HepG2 (cell line): ENCODE measurements around the gene DTWD2. TPM values are rescaled to one million over a fixed set of nuclear protein-coding genes. Genes with fewer than 3 reads are reported as not detected.
A peak's percentile ranks its signal among the peaks of the same experiment; 100 is the strongest.

Experiments
- ATAC-seq: fragments of 200-7000 bp; cut with Tn5 transposase; 3 replicates; pipeline ENCODE4 v1.9.1; 2020; ENCODE audit warnings: mild to moderate bottlenecking, moderate library complexity
- BruUV-seq: library from RNA; stranded (reverse); fragments of 400-500 nt; replicated peaks from 2 replicates; lab custom pipeline; 2021; lab: Mats Ljungman, UMichigan
- CTCF ChIA-PET: fragments of 300-600 bp; formaldehyde crosslinking; extraction: SDS; loops from one replicate; lab custom pipeline; 2021; ENCODE audit warnings: low total read pairs, inconsistent platforms, low intra/inter-chr PET ratio; lab: Yijun Ruan, JAX
- POLR2A ChIA-PET: fragments of 350-600 bp; sonication (Branson Sonifier 250); formaldehyde crosslinking; loops from one replicate; lab custom pipeline; 2020; ENCODE audit warnings: antibody characterized with exemption, inconsistent platforms; lab: Yijun Ruan, JAX
- DNase-seq: peaks from one replicate; pipeline ENCODE4 v3.0.0-alpha.2; 2015; ENCODE audit warnings: low spot score
- FAIRE-seq: peaks from 3 replicates; lab custom pipeline; 2011; peaks lifted over from hg19 to GRCh38; lab: Jason Lieb, UNC
- H2AFZ ChIP-seq: one replicate; pipeline ENCODE4 v1.6.1; 2011; ENCODE audit warnings: low read length, inconsistent platforms
- H3K27ac ChIP-seq: fragments of 300-600 bp; 3 replicates; pipeline ENCODE4 v1.8.0; 2011; ENCODE audit warnings: mixed run types, mild to moderate bottlenecking, mixed read lengths, low read length, inconsistent platforms; ENCODE audit not compliant: insufficient read depth; ENCODE audit errors: extremely low read length
- H3K27me3 ChIP-seq, 2 experiments: fragments of 200-600 bp in 1 of 2; 2 replicates in 1 of 2; 3 replicates in 1 of 2; pipeline versions ENCODE4 v1.6.0 to v1.8.0; 2011; ENCODE audit warnings: low read length in 2 of 2, mild to moderate bottlenecking in 2 of 2, moderate library complexity in 2 of 2, inconsistent platforms in 1 of 2; ENCODE audit not compliant: insufficient read depth in 2 of 2, control insufficient read depth in 1 of 2
- H3K36me3 ChIP-seq, 2 experiments: fragments of 200-600 bp in 1 of 2; replicated peaks in 1 of 2; 2 replicates in 1 of 2; 3 replicates in 1 of 2; pipeline versions ENCODE4 v1.5.1 to v1.8.0; 2011; ENCODE audit warnings: low read length in 2 of 2, inconsistent platforms in 1 of 2; ENCODE audit not compliant: insufficient read depth in 2 of 2, control insufficient read depth in 1 of 2
- H3K4me1 ChIP-seq: 2 replicates; pipeline ENCODE4 v1.5.1; 2012; ENCODE audit warnings: low read length, inconsistent platforms; ENCODE audit not compliant: insufficient read depth
- H3K4me2 ChIP-seq: 2 replicates; pipeline ENCODE4 v1.6.0; 2011; ENCODE audit warnings: low read depth, low read length, inconsistent platforms
- H3K4me3 ChIP-seq, 3 experiments: fragments of 200-600 bp in 1 of 3; sonication (generic), shearing (Covaris generic) in 1 of 3; replicated peaks in 1 of 3; 2 replicates each; pipeline ENCODE4 v1.5.1; 2011 to 2016; ENCODE audit warnings: low read length in 3 of 3, inconsistent platforms in 2 of 3, low read depth in 2 of 3, mild to moderate bottlenecking in 2 of 3, control low read depth in 1 of 3, mixed read lengths in 1 of 3; ENCODE audit not compliant: insufficient read depth in 1 of 3
- H3K79me2 ChIP-seq: one replicate; pipeline ENCODE4 v1.6.1; 2011; ENCODE audit warnings: low read length, inconsistent platforms; ENCODE audit not compliant: insufficient read depth
- H3K9ac ChIP-seq: 2 replicates; pipeline ENCODE4 v1.6.0; 2011; ENCODE audit warnings: mild to moderate bottlenecking, low read depth, low read length, inconsistent platforms; ENCODE audit not compliant: insufficient read depth
- H3K9me3 ChIP-seq: 2 replicates; pipeline ENCODE4 v1.5.1; 2012; ENCODE audit warnings: mild to moderate bottlenecking, low read length
- H4K20me1 ChIP-seq: 2 replicates; pipeline ENCODE4 v1.6.0; 2011; ENCODE audit warnings: inconsistent platforms, mild to moderate bottlenecking, low read length, moderate library complexity; ENCODE audit not compliant: insufficient read depth
- ESRRA ChIP-seq: sonication (generic); formaldehyde crosslinking; IDR thresholded peaks from 2 replicates; pipeline ENCODE4 v1.5.1; 2020; ENCODE audit warnings: mild to moderate bottlenecking, low read depth, missing genetic modification reagents
- FOXP4 ChIP-seq: sonication (generic); formaldehyde crosslinking; IDR thresholded peaks from 2 replicates; pipeline ENCODE4 v1.4.0; 2020; ENCODE audit warnings: missing genetic modification reagents
- GZF1 ChIP-seq: sonication (generic); formaldehyde crosslinking; IDR thresholded peaks from 2 replicates; pipeline ENCODE4 v1.5.1; 2020; ENCODE audit warnings: mild to moderate bottlenecking, missing genetic modification reagents
- HNRNPUL1 ChIP-seq: fragments of 200-400 bp; formaldehyde crosslinking; IDR thresholded peaks from 2 replicates; pipeline ENCODE4 v1.6.1; 2017; ENCODE audit warnings: low read depth, mild to moderate bottlenecking, low read length, moderate library complexity
- KMT2A ChIP-seq: sonication (generic); formaldehyde crosslinking; IDR thresholded peaks from 2 replicates; pipeline ENCODE4 v1.4.0; 2020; ENCODE audit warnings: missing genetic modification reagents
- MAFF ChIP-seq: IDR thresholded peaks from 2 replicates; pipeline ENCODE4 v1.6.1; 2011; ENCODE audit warnings: low read depth, low read length, improper control_type of control experiment
- PAF1 ChIP-seq: IDR thresholded peaks from 2 replicates; pipeline ENCODE4 v1.6.1; 2016; ENCODE audit warnings: missing genetic modification reagents, missing compliant biosample characterization
- PPARG ChIP-seq: conservative IDR thresholded peaks from 2 replicates; pipeline ENCODE4 v1.6.1; 2016; ENCODE audit warnings: missing biosample characterization, missing genetic modification reagents
- SAFB2 ChIP-seq: sonication (generic); formaldehyde crosslinking; IDR thresholded peaks from 2 replicates; pipeline ENCODE4 v1.5.1; 2020; ENCODE audit warnings: missing genetic modification reagents, low read depth, mild to moderate bottlenecking, borderline replicate concordance
- SNAPC5 ChIP-seq: sonication (generic); formaldehyde crosslinking; IDR thresholded peaks from 2 replicates; pipeline ENCODE4 v1.8.1; 2023; ENCODE audit warnings: mild to moderate bottlenecking, missing genetic modification reagents, borderline replicate concordance
- SOX13 ChIP-seq, 3 experiments: fragments of 450-650 bp in 1 of 3; sonication (generic) in 1 of 3; formaldehyde crosslinking in 1 of 3; IDR thresholded peaks in 2 of 3; conservative IDR thresholded peaks in 1 of 3; 2 replicates each; pipeline versions ENCODE4 v1.5.0 to v1.6.1; 2016 to 2020; ENCODE audit warnings: antibody characterized with exemption in 1 of 3, mild to moderate bottlenecking in 1 of 3, missing compliant biosample characterization in 1 of 3, missing genetic modification reagents in 1 of 3, moderate library complexity in 1 of 3
- SOX6 ChIP-seq, 2 experiments: fragments of 450-650 bp in 1 of 2; sonication (generic) in 1 of 2; formaldehyde crosslinking in 1 of 2; IDR thresholded peaks; 2 replicates each; pipeline versions ENCODE4 v1.4.0 to v1.6.1; 2017 to 2020; ENCODE audit warnings: antibody characterized with exemption in 1 of 2, mild to moderate bottlenecking in 1 of 2, missing genetic modification reagents in 1 of 2
- ZKSCAN1 ChIP-seq: fragments of 150-350 bp; IDR thresholded peaks from 2 replicates; pipeline ENCODE4 v1.6.1; 2014; ENCODE audit warnings: low read length
- ZKSCAN8 ChIP-seq: IDR thresholded peaks from 2 replicates; pipeline ENCODE4 v1.6.1; 2016; ENCODE audit warnings: borderline replicate concordance, missing genetic modification reagents, missing compliant biosample characterization
- ZNF24 ChIP-seq: fragments of 450-650 bp; IDR thresholded peaks from 2 replicates; pipeline ENCODE4 v1.6.1; 2017; ENCODE audit warnings: antibody characterized with exemption, mild to moderate bottlenecking
- ZNF282 ChIP-seq: fragments of 450-650 bp; IDR thresholded peaks from 2 replicates; pipeline ENCODE4 v1.6.1; 2018; ENCODE audit not compliant: partially characterized antibody
- ZNF329 ChIP-seq: sonication (generic); formaldehyde crosslinking; IDR thresholded peaks from 2 replicates; pipeline ENCODE4 v1.9.0; 2021; ENCODE audit warnings: low read depth, mild to moderate bottlenecking, missing genetic modification reagents
- ZNF503 ChIP-seq: sonication (generic); formaldehyde crosslinking; IDR thresholded peaks from 2 replicates; pipeline ENCODE4 v1.4.0; 2020; ENCODE audit warnings: missing genetic modification reagents
- WGBS: methylation state at CpG from one replicate; pipeline ENCODE4 v1.1.6; 2017; ENCODE audit warnings: low lambda C conversion rate; 5-methylcytosine and 5-hydroxymethylcytosine counted together
- in situ Hi-C: cut with HindIII; loops from 2 replicates; pipeline ENCODE4 v1.10.0; 2017; ENCODE audit warnings: low pct_unique_long_range_greater_than_20kb; ENCODE audit not compliant: extremely low pct_ligation_motif_present
- intact Hi-C: fragments of 100-400 bp; cut with micrococcal nuclease; formaldehyde crosslinking; loops from one replicate; pipeline ENCODE4 v1.10.0; 2022; ENCODE audit not compliant: unreplicated experiment
- polyA plus RNA-seq, 8 experiments: library from polyadenylated mRNA; depleted of rRNA in 3 of 8; stranded (reverse) in 7 of 8; unstranded in 1 of 8; fragments of >200 nt; fragmentation: Illumina TruSeq in 4 of 8; extraction: Trizol in 4 of 8; gene quantifications; 2 replicates each; pipeline versions ENCODE4 v1.2.1 to v1.2.3, GENCODE V29; 2011 to 2016; ENCODE audit warnings: low read depth in 4 of 8, missing spikeins in 1 of 8, mixed read lengths in 1 of 8; ENCODE audit not compliant: insufficient read depth in 1 of 8
- total RNA-seq, 5 experiments: library from RNA; depleted of rRNA; stranded (reverse); fragments of >200 nt; fragmentation: Illumina TruSeq; extraction: Trizol; gene quantifications; 2 replicates each; pipeline ENCODE4 v1.2.3, GENCODE V29; 2016; ENCODE audit warnings: low read depth in 1 of 5
- TF ChIP-seq, protein P1 (sequence below): sonication (generic); formaldehyde crosslinking; IDR thresholded peaks from 2 replicates; pipeline ENCODE4 v1.4.0; 2020; ENCODE audit warnings: missing genetic modification reagents

The DTWD2 gene
- total and polyA plus RNA-seq, 2 of the 13 experiments (the other 11 are each of a cell fraction or from before 2014, with no cell fraction given): 1.6 to 6.0 TPM

DNA sequence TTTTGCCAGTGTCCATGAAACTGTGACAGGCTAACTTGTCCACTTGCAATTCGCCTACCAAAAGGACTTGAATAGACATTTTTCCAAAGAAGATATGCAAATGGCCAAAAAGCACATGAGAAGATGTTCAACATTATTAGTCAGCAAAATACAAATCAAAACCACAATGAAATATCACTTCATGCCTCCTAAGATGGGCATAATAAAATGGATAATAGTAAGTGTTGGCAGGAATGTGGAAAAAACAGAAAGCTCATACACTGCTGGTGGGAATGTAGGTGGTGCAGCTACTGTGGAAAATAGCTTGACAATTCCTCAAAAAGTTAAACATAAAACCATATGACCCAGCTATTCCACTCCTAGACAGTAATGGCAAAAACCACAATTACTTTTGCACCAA lies 7.9 kb downstream of the DTWD2 start (continued):
- TF ChIP-seq HNRNPUL1 (no peak), ZNF282 (no peak), PAF1 (CRISPR knock-in tag) (no peak), SNAPC5 (CRISPR knock-in tag) (no peak), FOXP4 (CRISPR knock-in tag) (0 out of 2 replicates have a peak, but pooled peaks have one; percentile 2), SAFB2 (no peak), ZKSCAN8 (CRISPR knock-in tag) (no peak), MAFF (peak; percentile 24; the same call in 1 of the 2 replicates), KMT2A (CRISPR knock-in tag) (no peak)
- TF ChIP-seq, all 625 proteins: peak for 4

- Histone ChIP-seq H4K20me1 (no peaks in the 10 kb centered on the region), H3K4me3 (no peak overlapping the region), H3K9ac (no peak overlapping the region), H3K9me3 (no peaks in the 10 kb centered on the region), H3K4me1 (peaks cover 12% of the 10 kb centered on the region), H3K27ac (no peak overlapping the region), H3K36me3 (no peaks in the 10 kb centered on the region), H3K79me2 (no peaks in the 10 kb centered on the region), H2AFZ (no peak overlapping the region), H3K27me3 (no peaks in the 10 kb centered on the region), H3K4me2 (0 out of 2 replicates have a peak overlapping the region, but pooled peaks have one; percentile 7)
- DNase-seq (peak; percentile 68), FAIRE-seq (no peak), ATAC-seq (peak; percentile 66)
- WGBS: 27% methylated on average over 2 of the region's 2 CpGs
- no TSS peak for BruUV-seq
- ChIA-PET CTCF (no interaction called here), POLR2A (interaction anchor here (0.6 to 1.2 kb wide), 2 partner anchors 8 to 336 kb away, joined by 3 read pairs; partner anchors contain the start of gene DTWD2)
- in situ Hi-C loops (loop anchor here (10.0 kb wide), 1 partner anchor 435 kb away; no protein-coding TSS in a partner anchor), intact Hi-C loops (loop anchor here (10.0 kb wide), 1 partner anchor 765 kb away; no protein-coding TSS in a partner anchor)
- TF ChIP-seq ZNF503: no peak
- TF ChIP-seq SOX13 (IDR thresholded peaks at IDR 0.05): no peak
- peak in 1 of 2 experiments; percentile 89; a peak in 2 of 4 replicates for TF ChIP-seq SOX13 (CRISPR knock-in tag; conservative IDR thresholded peaks at IDR 0.05 in 1 of 2, IDR thresholded peaks at IDR 0.05 in 1 of 2)
- TF ChIP-seq ESRRA: no peak
- no peak for TF ChIP-seq SOX6 (IDR thresholded peaks at IDR 0.05)
- TF ChIP-seq SOX6 (CRISPR knock-in tag; IDR thresholded peaks at IDR 0.05): peak; percentile 45
- TF ChIP-seq ZKSCAN1: peak; percentile 79
- TF ChIP-seq, protein P1, sequence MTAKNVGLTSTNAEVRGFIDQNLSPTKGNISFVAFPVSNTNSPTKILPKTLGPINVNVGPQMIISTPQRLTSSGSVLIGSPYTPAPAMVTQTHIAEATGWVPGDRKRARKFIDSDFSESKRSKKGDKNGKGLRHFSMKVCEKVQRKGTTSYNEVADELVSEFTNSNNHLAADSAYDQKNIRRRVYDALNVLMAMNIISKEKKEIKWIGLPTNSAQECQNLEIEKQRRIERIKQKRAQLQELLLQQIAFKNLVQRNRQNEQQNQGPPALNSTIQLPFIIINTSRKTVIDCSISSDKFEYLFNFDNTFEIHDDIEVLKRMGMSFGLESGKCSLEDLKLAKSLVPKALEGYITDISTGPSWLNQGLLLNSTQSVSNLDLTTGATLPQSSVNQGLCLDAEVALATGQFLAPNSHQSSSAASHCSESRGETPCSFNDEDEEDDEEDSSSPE (CRISPR knock-in tag): no peak
- TF ChIP-seq GZF1 (CRISPR knock-in tag): no peak
- TF ChIP-seq PPARG (CRISPR knock-in tag): no peak
- no peak for TF ChIP-seq ZNF24
- TF ChIP-seq ZNF329 (CRISPR knock-in tag): no peak
These were observed 8.3 kb downstream of the DTWD2 start for GRCh38 chr5:118980017-118980416.
